Measurements from ENCODE around the gene TMEM61.

DNA sequence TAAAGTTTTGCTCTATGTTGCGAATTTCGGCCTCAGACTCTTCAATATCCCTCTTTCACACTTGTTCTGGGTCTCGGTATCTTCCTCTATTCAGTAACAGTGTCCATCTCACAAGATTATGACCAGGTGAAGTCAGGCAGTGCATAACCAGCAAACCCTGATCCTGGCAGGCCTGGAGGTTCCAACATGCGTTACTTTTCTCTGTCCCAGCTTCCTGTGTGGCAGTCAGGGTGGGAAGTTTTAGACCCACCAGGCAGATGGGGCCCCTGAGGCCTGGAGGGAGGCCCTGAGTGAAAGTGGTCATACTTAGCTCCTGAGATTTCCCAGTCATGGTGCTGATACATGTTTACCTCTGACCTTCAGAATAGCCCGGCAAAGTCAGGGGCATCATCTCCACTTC is 5.1 kb downstream of the TMEM61 start:
- TF ChIP-seq CTCF (IDR thresholded peaks at IDR 0.05; ENCODE audit: poor library complexity), result no peak
- TF ChIP-seq EZH2phosphoT487 (IDR thresholded peaks at IDR 0.05; ENCODE audit: low read depth, severe bottlenecking, unreplicated experiment), result no peak
- no peak for TF ChIP-seq EZH2 (IDR thresholded peaks at IDR 0.05; ENCODE audit: borderline replicate concordance)

Measured in hepatocyte (in vitro differentiated cells).